ENCODE data around the gene TMEM174.
"Not testable (repeated sequence)": the region's sequence is repeated elsewhere in the genome, so short reads cannot be mapped to it uniquely, and the experiment has no call there.

TMEM174 gene

GRCh38 chr5:73193592-73193991 lies 20.6 kb downstream of the TMEM174 start:
- no peak for DNase-seq (ENCODE audit: low read depth, low spot score)

- DNase-seq (ENCODE audit: low read depth, low spot score): no peak
Measured at GRCh38 chr5:73196201-73196600, 23.2 kb downstream of the TMEM174 start.

DNA sequence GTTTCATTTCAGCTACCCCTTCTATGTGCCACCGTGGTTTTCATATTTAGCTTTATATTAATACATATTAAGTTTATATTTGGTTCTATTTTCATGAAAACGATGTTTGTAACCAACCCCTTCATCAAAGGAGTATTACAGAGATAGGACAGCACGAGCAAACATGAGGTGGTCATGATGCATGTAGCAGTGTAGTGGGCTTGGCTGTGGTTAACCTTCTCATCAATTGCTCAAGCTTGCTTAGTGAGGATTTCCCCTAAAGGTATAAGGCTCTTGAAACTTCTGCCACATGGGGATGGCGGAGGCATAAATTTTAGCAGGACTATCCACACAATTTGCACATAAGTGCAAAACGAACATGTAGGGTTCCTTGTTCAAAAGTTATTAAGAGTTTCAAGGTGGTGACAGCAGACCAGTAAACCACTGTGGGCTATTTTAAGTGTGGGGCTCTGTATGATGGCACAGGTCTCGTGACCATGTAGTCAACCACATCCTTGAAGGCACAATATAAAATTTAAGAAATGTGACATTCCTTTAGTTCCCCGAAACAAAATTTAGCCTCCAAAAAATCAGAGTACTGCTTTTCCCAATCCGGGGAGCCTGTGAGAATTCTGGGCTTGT lies 24.8 kb downstream of the TMEM174 start:
- no peak for DNase-seq (ENCODE audit: low read depth, low spot score)

DNA sequence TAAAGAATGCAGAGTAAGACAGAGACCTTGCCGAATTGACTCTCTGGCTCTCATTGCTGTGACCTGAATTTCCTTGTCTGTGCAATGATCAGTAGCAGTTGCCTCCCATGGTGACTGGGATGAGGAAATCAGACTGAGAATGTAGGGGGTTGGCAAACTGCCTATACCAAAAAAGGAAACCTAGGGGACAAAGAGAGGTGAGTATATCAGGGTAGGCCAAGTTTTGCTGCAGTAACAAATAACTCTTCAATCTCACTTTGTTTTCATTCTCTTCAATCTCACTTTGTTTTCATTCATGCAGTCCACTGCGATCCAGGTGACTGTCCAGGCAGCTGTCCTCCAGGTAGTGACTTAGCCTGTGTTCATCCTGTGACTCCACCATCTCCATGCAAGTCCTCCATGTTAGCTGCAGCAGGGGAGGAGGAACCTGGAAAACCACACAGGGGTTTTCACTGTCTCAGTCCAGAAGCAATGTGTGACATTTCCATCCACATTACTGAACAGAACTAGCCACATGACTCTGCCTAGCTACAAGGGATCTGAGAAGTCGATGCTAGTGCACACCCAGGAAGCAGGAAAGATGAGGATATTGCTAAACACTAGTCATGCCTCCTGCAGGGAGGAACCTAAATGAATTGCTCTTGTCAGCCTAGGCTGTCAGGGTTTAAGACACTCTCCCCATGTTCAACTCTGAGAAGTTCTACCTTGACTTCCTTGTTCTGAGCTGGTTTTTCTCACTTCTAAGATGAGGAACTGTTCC lies 26.0 kb downstream of the TMEM174 start:
- DNase-seq (ENCODE audit: low read depth, low spot score): no peak

DNA sequence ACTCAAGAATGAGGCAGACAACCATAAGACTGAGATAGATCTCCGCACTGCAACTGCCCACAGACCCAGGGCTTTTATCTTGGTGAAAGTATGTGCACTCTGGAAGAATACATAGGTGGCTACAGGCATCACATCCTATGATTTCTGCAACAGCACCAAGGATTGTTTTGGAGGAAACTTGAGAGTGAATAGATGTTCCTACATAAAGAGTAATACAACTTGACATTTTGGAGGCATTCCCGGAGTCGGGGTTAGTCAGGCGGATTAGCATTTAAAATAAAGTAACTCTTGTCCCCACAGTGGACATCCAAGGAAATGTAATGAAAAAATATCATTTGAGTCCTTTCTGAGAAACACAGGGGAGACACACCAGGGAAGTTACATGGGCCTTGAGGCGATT lies 26.7 kb downstream of the TMEM174 start:
- DNase-seq (ENCODE audit: low read depth, low spot score): no peak

DNA sequence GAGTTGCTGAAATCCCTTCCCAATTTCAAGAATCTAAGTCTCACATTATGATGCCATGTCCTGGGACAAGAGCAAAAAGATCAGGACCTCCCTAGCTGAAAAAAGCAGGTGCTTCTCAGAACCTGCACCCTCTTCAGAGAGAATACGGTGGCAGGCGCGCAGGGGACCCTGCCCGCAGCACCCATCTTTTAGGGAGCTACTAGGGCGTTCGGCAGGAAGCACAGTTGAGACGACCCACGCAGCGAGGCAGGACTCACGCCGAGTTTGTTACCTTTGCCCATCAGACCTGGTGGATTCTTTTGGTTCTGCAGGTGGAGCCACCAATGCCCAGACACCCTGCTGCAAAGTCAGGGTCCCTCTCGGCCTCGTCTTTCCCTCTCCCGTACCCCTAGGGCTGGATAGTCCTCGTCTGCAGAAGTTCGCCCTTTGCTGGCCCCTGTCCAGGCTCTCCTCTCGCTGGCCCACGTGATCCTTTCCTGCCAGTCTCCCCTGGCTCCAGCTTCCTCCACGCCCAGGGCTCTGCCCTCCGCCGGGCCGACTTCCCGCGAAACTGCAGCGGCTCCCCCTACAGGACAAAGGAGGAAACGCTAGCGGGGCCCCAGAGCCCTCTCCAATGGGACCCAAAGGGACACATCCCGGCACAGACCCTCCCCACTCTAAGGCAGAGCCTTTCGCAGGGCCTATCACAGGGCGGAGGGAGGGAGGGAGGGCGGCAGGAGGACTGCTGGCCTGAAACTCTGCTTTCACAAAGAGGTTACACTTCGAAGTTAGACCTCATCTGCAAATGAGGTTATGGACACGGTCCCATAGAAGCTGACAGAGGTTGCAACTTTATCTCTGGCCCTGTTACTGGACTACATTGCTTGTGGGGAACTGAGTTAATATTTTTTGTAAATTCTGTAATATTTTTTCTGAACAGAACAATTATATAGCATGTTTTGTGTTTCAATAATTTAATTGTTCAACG lies 28.8 kb downstream of the TMEM174 start:
- peak; percentile 75 for DNase-seq (ENCODE audit: low read depth, low spot score)

- no peak for DNase-seq (ENCODE audit: low read depth, low spot score)
Measured at GRCh38 chr5:73204332-73204731, 31.3 kb downstream of the TMEM174 start.

GRCh38 chr5:73204733-73205132 lies 31.7 kb downstream of the TMEM174 start:
- DNase-seq (ENCODE audit: low read depth, low spot score): no peak

DNA sequence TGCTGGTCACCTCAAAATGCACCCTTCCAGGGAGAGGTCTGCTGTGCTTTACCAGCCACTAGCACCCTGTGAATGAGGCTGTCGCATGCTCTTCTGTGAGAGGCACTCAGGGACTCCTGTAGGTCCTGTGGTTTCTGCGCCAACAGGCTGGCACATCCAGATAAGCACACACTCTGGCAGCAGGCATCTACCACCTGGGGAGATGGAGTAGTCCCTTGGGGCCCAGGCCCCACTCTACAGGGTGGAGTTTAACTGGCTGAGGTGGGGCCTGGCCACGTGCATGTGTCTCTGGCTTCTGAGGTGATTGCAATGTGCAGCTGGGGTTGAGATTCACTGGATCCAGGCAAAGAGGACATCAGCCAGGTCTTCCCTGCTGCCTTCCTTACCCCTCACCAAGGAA lies 32.3 kb downstream of the TMEM174 start:
- no peak for DNase-seq (ENCODE audit: low read depth, low spot score)

DNA sequence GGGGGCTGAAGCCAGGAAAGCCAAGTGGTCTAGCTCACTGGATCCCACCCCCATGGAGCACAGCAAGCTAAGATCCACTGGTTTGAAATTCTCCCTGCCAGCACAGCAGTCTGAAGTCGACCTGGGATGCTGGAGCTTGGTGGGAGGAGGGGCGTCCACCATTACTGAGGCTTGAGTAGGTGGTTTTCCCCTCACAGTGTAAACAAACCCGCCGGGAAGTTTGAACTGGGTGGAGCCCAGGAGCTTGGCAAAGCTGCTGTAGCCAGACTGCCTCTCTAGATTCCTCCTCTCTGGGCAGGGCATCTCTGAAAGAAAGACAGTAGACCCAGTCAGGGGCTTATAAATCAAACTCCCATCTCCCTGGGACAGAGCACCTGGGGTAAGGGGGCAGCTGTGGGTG lies 34.2 kb downstream of the TMEM174 start:
- DNase-seq (ENCODE audit: low read depth, low spot score): not testable (repeated sequence)

GRCh38 chr5:73209075-73209474 lies 36.1 kb downstream of the TMEM174 start:
- DNase-seq (ENCODE audit: low read depth, low spot score): not testable (repeated sequence)

DNA sequence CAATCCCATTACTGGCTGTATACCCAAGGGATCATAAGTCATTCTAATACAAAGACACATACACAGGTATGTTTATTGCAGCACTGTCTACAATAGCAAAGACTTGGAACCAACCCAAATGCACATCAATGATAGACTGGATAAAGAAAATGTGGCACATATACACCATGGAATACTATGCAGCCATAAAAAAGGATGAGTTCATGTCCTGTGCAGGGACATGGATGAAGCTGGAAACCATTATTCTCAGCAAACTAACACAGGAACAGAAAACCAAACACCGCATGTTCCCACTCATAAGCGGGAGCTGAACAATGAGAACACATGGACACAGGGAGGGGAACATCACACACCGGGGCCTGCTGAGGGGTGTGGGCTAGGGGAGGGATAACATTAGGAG lies 39.7 kb downstream of the TMEM174 start:
- not testable (repeated sequence) for DNase-seq (ENCODE audit: low read depth, low spot score)

GRCh38 chr5:73213566-73213998 lies 40.6 kb downstream of the TMEM174 start:
- no peak for DNase-seq (ENCODE audit: low read depth, low spot score)

GRCh38 chr5:73214306-73214705 lies 41.3 kb downstream of the TMEM174 start:
- no peak for DNase-seq (ENCODE audit: low read depth, low spot score)

GRCh38 chr5:73214996-73215395 lies 42.0 kb downstream of the TMEM174 start:
- no peak for DNase-seq (ENCODE audit: low read depth, low spot score)

DNA sequence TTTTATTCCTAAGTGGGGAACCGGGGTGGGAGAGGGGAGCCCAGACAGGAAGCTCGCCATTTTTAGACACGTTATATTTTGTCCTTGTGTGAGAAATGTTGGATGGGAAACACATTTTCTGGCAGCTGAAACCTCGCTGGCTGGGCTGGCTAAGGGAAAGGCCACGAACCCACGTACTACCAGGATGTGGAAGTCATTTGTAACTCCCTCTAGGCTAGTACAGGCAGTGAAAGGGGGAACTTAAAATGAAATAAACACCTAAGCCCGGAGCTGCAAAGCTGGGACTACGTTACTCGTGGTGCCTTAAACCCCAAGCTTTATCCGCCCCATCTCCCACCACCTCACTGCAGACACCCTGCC lies 42.5 kb downstream of the TMEM174 start:
- no peak for DNase-seq (ENCODE audit: low read depth, low spot score)

- DNase-seq (ENCODE audit: low read depth, low spot score): no peak
Measured at GRCh38 chr5:73215891-73216610, 43.1 kb downstream of the TMEM174 start.

DNA sequence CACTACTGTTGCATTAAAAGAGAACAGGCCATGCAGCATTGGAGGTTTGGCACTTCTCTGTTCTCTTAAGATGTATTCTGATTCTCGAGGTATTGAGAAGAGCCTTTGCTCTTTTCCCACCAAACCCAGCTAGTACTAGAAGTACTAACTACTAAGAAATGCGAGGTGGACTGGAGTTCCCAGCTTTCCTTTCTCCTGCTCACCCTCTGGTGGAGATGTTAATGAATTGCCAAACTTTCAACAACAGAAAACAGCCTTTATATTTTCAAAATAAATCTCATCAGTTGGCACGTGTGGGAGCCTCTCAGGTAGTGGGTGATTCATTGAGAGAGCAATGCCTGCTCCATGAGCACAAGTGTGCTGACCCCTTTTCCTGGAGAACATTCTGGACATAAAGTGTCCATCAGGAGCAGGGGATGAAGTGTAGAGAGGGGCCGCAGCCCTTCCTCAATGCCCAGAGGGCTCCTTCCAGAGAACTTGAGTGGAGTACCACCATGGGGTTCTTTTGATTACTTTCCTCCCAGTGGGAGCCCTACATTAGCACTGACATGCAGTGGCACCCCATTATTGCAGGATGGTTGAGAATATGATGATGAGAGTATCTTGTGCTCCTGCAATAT lies 45.7 kb downstream of the TMEM174 start:
- no peak for DNase-seq (ENCODE audit: low read depth, low spot score)

DNA sequence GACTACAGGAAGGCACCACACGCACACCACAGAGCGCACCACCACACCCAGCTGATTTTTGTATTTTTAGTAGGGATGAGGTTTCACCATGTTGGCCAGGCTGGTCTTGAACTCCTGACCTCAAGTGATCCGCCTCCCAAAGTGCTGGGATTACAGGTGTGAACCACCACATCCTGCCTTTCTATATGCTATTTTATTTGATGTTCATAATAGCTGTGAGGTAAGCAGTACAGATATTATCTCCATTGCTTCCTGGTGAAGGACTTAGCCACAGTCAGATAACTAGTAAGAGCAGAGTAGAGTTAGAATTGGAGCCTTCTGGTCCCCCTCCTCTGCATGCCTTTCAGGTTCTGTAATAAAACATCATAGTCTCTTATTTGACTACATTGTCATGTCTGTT lies 46.3 kb downstream of the TMEM174 start:
- DNase-seq (ENCODE audit: low read depth, low spot score): not testable (repeated sequence)

DNA sequence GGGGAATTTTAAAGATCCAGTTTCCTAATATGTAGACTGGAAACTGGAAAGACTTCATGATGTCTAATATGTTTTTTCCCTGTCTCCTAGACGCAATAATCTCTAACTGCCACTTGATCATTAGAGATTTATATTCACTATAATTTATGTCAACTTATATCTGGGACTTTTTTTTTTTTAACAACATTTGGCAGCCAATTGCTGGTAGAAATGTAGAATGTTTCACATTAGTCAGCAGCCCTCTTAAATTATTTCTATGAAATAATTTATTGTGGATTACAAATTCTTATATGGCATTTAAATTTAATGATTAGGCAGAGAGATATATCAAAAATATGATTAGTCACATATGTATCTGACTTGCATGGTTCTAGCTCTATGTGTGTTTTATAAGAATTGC lies 48.2 kb downstream of the TMEM174 start:
- DNase-seq (ENCODE audit: low read depth, low spot score): no peak

DNA sequence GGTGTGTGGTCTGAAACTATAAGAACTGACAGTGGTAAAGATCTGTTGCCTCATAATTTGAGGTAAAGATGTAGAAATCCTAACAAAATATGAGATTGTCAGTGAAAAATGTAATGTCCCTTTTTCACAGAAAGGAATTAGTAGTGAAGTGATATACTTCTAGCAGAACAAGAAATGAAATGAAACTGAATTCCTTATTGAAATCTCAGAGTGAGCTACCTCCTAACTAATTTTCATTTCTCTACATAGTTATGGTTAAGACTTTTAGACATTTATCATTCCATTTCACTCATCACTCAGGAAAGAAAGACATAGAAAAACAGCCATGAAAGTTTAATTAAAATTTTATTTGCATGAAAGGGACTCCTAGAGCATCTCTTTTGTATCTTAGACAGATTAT lies 48.7 kb downstream of the TMEM174 start:
- DNase-seq (ENCODE audit: low read depth, low spot score): no peak

Data from iPS DF 19.7 (cell line).